ENCODE measurements around the gene KRTAP24-1.

GRCh38 chr21:30257773-30258172 lies 25.0 kb downstream of the KRTAP24-1 start:
- TF ChIP-seq POLR2A (IDR thresholded peaks at IDR 0.05): no peak
- TF ChIP-seq CTCF (IDR thresholded peaks at IDR 0.05): no peak
- TF ChIP-seq POLR2AphosphoS5 (IDR thresholded peaks at IDR 0.05): no peak
